ENCODE results near the gene GPR39. TPM values are rescaled to one million over a fixed set of nuclear protein-coding genes. Genes with fewer than 3 reads are reported as not detected.

The GPR39 gene
- total RNA-seq, 4 donors from 2014 or later, result 0.13 to 1.3 TPM; not detected in 2

- Histone ChIP-seq H3K4me3 (no peak overlapping the region), H3K9me3 (no peaks in the 10 kb centered on the region), H3K27me3 (no peaks in the 10 kb centered on the region), H3K36me3 (no peaks in the 10 kb centered on the region), H3K27ac (replicated peaks in 1 of 4) (no peak overlapping the region), H3K4me1 (no peaks in the 10 kb centered on the region)
- DNase-seq (ENCODE audit: extremely low spot score), result no peak
- intact Hi-C loops (cut with DNase I), result no loop called here
- TF ChIP-seq POLR2A (IDR thresholded peaks at IDR 0.05; ENCODE audit: low read depth), result no peak
- no peak for TF ChIP-seq CTCF (IDR thresholded peaks at IDR 0.05)
- TF ChIP-seq POLR2AphosphoS5 (IDR thresholded peaks at IDR 0.05), result no peak
- TF ChIP-seq EP300 (IDR thresholded peaks at IDR 0.05), result no peak
- 88% methylated on average over 14 of the region's 14 CpGs for WGBS
These were observed 188.9 kb downstream of the GPR39 start for GRCh38 chr2:132605236-132606180.

GRCh38 chr2:132606649-132607048, 190.0 kb downstream of the GPR39 start:
- DNase-seq (ENCODE audit: extremely low spot score), result no peak
- 90% methylated on average over 6 of the region's 8 CpGs for WGBS
- Histone ChIP-seq H3K36me3 (no peaks in the 10 kb centered on the region), H3K4me3 (no peak overlapping the region), H3K4me1 (no peaks in the 10 kb centered on the region), H3K27ac (replicated peaks in 1 of 4) (no peak overlapping the region), H3K9me3 (no peaks in the 10 kb centered on the region), H3K27me3 (no peaks in the 10 kb centered on the region)
- no peak for TF ChIP-seq CTCF (IDR thresholded peaks at IDR 0.05)
- no peak for TF ChIP-seq POLR2AphosphoS5 (IDR thresholded peaks at IDR 0.05)
- TF ChIP-seq POLR2A (IDR thresholded peaks at IDR 0.05; ENCODE audit: low read depth), result no peak
- no peak for TF ChIP-seq EP300 (IDR thresholded peaks at IDR 0.05)
- intact Hi-C loops (cut with DNase I), result no loop called here

- TF ChIP-seq POLR2AphosphoS5 (IDR thresholded peaks at IDR 0.05), result no peak
- no peak for TF ChIP-seq CTCF (IDR thresholded peaks at IDR 0.05)
- TF ChIP-seq EP300 (IDR thresholded peaks at IDR 0.05), result no peak
- no peak for TF ChIP-seq POLR2A (IDR thresholded peaks at IDR 0.05; ENCODE audit: low read depth)
- no peaks in the 10 kb centered on the region for H3K9me3 ChIP-seq
- intact Hi-C loops (cut with DNase I), result no loop called here
- H3K4me1 ChIP-seq, result no peaks in the 10 kb centered on the region
- WGBS, result 82% methylated on average over 4 of the region's 4 CpGs
- no peaks in the 10 kb centered on the region for H3K36me3 ChIP-seq
- H3K27me3 ChIP-seq, result no peaks in the 10 kb centered on the region
- H3K4me3 ChIP-seq, result no peak overlapping the region
- H3K27ac ChIP-seq (replicated peaks in 1 of 4), result no peak overlapping the region
- DNase-seq (ENCODE audit: extremely low spot score), result no peak
These were observed 191.0 kb downstream of the GPR39 start for GRCh38 chr2:132607426-132608090.

- H3K36me3 ChIP-seq, result no peaks in the 10 kb centered on the region
- no peak overlapping the region for H3K27ac ChIP-seq (replicated peaks in 1 of 4)
- H3K4me3 ChIP-seq, result no peak overlapping the region
- no peaks in the 10 kb centered on the region for H3K4me1 ChIP-seq
- H3K27me3 ChIP-seq, result no peaks in the 10 kb centered on the region
- 72% methylated on average over 5 of the region's 6 CpGs for WGBS
- H3K9me3 ChIP-seq, result no peaks in the 10 kb centered on the region
- intact Hi-C loops (cut with DNase I), result no loop called here
- DNase-seq (ENCODE audit: extremely low spot score), result no peak
- TF ChIP-seq POLR2AphosphoS5 (IDR thresholded peaks at IDR 0.05) (no peak), POLR2A (IDR thresholded peaks at IDR 0.05; ENCODE audit: low read depth) (no peak), EP300 (IDR thresholded peaks at IDR 0.05) (no peak), CTCF (IDR thresholded peaks at IDR 0.05) (no peak)
These were observed 191.7 kb downstream of the GPR39 start for GRCh38 chr2:132608311-132608710.

Data from esophagus muscularis mucosa (tissue), 4 donors.